Measurements from ENCODE around the gene CISH. TPM values are rescaled to one million over a fixed set of nuclear protein-coding genes. Genes with fewer than 3 reads are reported as not detected.

The CISH gene
- total and polyA plus RNA-seq, 2 donors from 2014 or later, result 30.8 to 59.4 TPM

- no peak for DNase-seq
- Histone ChIP-seq H3K36me3 (ENCODE audit: control insufficient read depth in 2 of 3, insufficient read depth in 3 of 3, low read length in 3 of 3) (no peaks in the 10 kb centered on the region), H3K9me3 (ENCODE audit: control insufficient read depth in 2 of 3, insufficient read depth in 1 of 3, low read length in 3 of 3) (no peaks in the 10 kb centered on the region), H3K4me3 (ENCODE audit: low read length in 3 of 3) (no peak overlapping the region), H3K27me3 (ENCODE audit: control insufficient read depth, insufficient read depth, low read length) (no peaks in the 10 kb centered on the region), H3K4me1 (ENCODE audit: control insufficient read depth in 2 of 3, insufficient read depth in 2 of 3, low read depth in 1 of 3, low read length in 3 of 3) (peaks cover 0 to 13% (median 5%) of the 10 kb centered on the region in 3 donors), H3K27ac (ENCODE audit: low read depth in 2 of 2, low read length in 2 of 2) (no peak overlapping the region), H3K9ac (ENCODE audit: low read length in 3 of 3) (no peak overlapping the region)
- no peak for TF ChIP-seq CTCF (IDR thresholded peaks at IDR 0.05; ENCODE audit: borderline replicate concordance, extremely low read depth, insufficient read depth)
- no peak for FAIRE-seq
- intact Hi-C loops (cut with DNase I), result no loop called here
Measured at GRCh38 chr3:50564321-50564720, 47.3 kb downstream of the CISH start.

GRCh38 chr3:50563867-50564266 is 47.7 kb downstream of the CISH start:
- intact Hi-C loops (cut with DNase I), result no loop called here
- H3K36me3 ChIP-seq (ENCODE audit: control insufficient read depth in 2 of 3, insufficient read depth in 3 of 3, low read length in 3 of 3), result no peaks in the 10 kb centered on the region
- DNase-seq, result no peak
- FAIRE-seq, result no peak
- H3K4me1 ChIP-seq (ENCODE audit: control insufficient read depth in 2 of 3, insufficient read depth in 2 of 3, low read depth in 1 of 3, low read length in 3 of 3), result peaks cover 0 to 13% (median 5%) of the 10 kb centered on the region in 3 donors
- no peak overlapping the region for H3K27ac ChIP-seq (ENCODE audit: low read depth in 2 of 2, low read length in 2 of 2)
- H3K9ac ChIP-seq (ENCODE audit: low read length in 3 of 3), result no peak overlapping the region
- H3K4me3 ChIP-seq (ENCODE audit: low read length in 3 of 3), result no peak overlapping the region
- H3K9me3 ChIP-seq (ENCODE audit: control insufficient read depth in 2 of 3, insufficient read depth in 1 of 3, low read length in 3 of 3), result no peaks in the 10 kb centered on the region
- no peaks in the 10 kb centered on the region for H3K27me3 ChIP-seq (ENCODE audit: control insufficient read depth, insufficient read depth, low read length)
- no peak for TF ChIP-seq CTCF (IDR thresholded peaks at IDR 0.05; ENCODE audit: borderline replicate concordance, extremely low read depth, insufficient read depth)

GRCh38 chr3:50562861-50563260 is 48.7 kb downstream of the CISH start:
- no peak overlapping the region for H3K27ac ChIP-seq (ENCODE audit: low read depth in 2 of 2, low read length in 2 of 2)
- TF ChIP-seq CTCF (IDR thresholded peaks at IDR 0.05; ENCODE audit: borderline replicate concordance, extremely low read depth, insufficient read depth), result no peak
- peaks cover 0 to 10% (median 5%) of the 10 kb centered on the region in 3 donors for H3K4me1 ChIP-seq (ENCODE audit: control insufficient read depth in 2 of 3, insufficient read depth in 2 of 3, low read depth in 1 of 3, low read length in 3 of 3)
- no peak overlapping the region for H3K9ac ChIP-seq (ENCODE audit: low read length in 3 of 3)
- DNase-seq (no peak), FAIRE-seq (no peak)
- intact Hi-C loops (cut with DNase I), result no loop called here
- H3K27me3 ChIP-seq (ENCODE audit: control insufficient read depth, insufficient read depth, low read length), result no peaks in the 10 kb centered on the region
- no peaks in the 10 kb centered on the region for H3K36me3 ChIP-seq (ENCODE audit: control insufficient read depth in 2 of 3, insufficient read depth in 3 of 3, low read length in 3 of 3)
- no peak overlapping the region for H3K4me3 ChIP-seq (ENCODE audit: low read length in 3 of 3)
- no peaks in the 10 kb centered on the region for H3K9me3 ChIP-seq (ENCODE audit: control insufficient read depth in 2 of 3, insufficient read depth in 1 of 3, low read length in 3 of 3)

- H3K27me3 ChIP-seq (ENCODE audit: control insufficient read depth, insufficient read depth, low read length), result no peaks in the 10 kb centered on the region
- intact Hi-C loops (cut with DNase I), result loop anchor here (10.0 kb wide), 1 partner anchor 125 kb away; no protein-coding TSS in a partner anchor
Measured at GRCh38 chr3:50559702-50560101, 51.9 kb downstream of the CISH start.

More at GRCh38 chr3:50559702-50560101, 51.9 kb downstream of the CISH start:
- peak in 1 of 5 donors; percentile 12 for DNase-seq
- Histone ChIP-seq H3K27ac (ENCODE audit: low read depth in 2 of 2, low read length in 2 of 2) (no peak overlapping the region), H3K9ac (ENCODE audit: low read length in 3 of 3) (no peak overlapping the region), H3K4me3 (ENCODE audit: low read length in 3 of 3) (no peak overlapping the region), H3K9me3 (ENCODE audit: control insufficient read depth in 2 of 3, insufficient read depth in 1 of 3, low read length in 3 of 3) (no peaks in the 10 kb centered on the region), H3K36me3 (ENCODE audit: control insufficient read depth in 2 of 3, insufficient read depth in 3 of 3, low read length in 3 of 3) (no peaks in the 10 kb centered on the region), H3K4me1 (ENCODE audit: control insufficient read depth in 2 of 3, insufficient read depth in 2 of 3, low read depth in 1 of 3, low read length in 3 of 3) (peaks cover 0 to 3% (median 0%) of the 10 kb centered on the region in 3 donors)
- no peak for FAIRE-seq
- TF ChIP-seq CTCF (IDR thresholded peaks at IDR 0.05; ENCODE audit: borderline replicate concordance, extremely low read depth, insufficient read depth), result no peak

Measured in kidney (tissue), 14 donors.